ENCODE results near the gene CLIP1.

DNA sequence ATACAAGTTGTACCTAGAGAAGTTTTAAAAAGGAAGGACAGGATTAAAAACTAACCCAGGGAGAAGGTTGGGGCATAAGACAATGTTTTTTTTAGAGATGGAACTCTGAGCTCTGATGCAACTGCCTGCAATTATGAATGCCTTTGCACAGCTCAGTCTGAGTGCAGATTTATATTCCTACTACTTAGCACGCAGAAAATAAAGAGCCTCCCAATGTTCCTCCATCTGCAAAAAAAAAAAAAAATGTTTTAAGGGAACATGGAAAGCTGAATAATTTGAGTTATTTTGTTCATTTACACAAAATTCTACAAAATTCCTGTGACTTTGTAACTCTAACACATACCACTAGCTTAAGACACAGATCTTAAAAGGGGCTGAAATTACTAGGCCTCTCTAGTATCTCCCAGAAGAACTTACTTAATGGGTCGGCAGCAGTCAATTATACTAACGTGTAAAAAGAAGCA lies 15.7 kb downstream of the CLIP1 start:
- TF ChIP-seq, protein P1, sequence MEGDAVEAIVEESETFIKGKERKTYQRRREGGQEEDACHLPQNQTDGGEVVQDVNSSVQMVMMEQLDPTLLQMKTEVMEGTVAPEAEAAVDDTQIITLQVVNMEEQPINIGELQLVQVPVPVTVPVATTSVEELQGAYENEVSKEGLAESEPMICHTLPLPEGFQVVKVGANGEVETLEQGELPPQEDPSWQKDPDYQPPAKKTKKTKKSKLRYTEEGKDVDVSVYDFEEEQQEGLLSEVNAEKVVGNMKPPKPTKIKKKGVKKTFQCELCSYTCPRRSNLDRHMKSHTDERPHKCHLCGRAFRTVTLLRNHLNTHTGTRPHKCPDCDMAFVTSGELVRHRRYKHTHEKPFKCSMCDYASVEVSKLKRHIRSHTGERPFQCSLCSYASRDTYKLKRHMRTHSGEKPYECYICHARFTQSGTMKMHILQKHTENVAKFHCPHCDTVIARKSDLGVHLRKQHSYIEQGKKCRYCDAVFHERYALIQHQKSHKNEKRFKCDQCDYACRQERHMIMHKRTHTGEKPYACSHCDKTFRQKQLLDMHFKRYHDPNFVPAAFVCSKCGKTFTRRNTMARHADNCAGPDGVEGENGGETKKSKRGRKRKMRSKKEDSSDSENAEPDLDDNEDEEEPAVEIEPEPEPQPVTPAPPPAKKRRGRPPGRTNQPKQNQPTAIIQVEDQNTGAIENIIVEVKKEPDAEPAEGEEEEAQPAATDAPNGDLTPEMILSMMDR (conservative IDR thresholded peaks at IDR 0.05; ENCODE audit: low read depth, low read length), result no peak
- no peak for TF ChIP-seq EZH2 (IDR thresholded peaks at IDR 0.05; ENCODE audit: borderline replicate concordance, low read depth, low read length, poor library complexity, severe bottlenecking)

All from A673 (cell line).